Activated CD4-positive, alpha-beta T cell treated with anti-CD3 and anti-CD28 coated beads, Interleukin-2, amount 10 ng/mL, durations not matched to agents 7 days and 5 days (primary cell): ENCODE results near the gene RPAP2. TPM values are rescaled to one million over a fixed set of nuclear protein-coding genes. Genes with fewer than 3 reads are reported as not detected.
"Not testable (repeated sequence)": the region's sequence is repeated elsewhere in the genome, so short reads cannot be mapped to it uniquely, and the experiment has no call there.

Source experiments
- CTCF ChIA-PET: fragments of 350-600 bp; sonication (Branson Sonifier 250); formaldehyde crosslinking; loops from one replicate; lab custom pipeline; 2021; ENCODE audit warnings: antibody characterized with exemption; lab: Charles Lee
- POLR2A ChIA-PET: fragments of 350-600 bp; sonication (Branson Sonifier 250); formaldehyde crosslinking; loops from one replicate; lab custom pipeline; 2021; ENCODE audit warnings: antibody characterized with exemption; lab: Charles Lee
- DNase-seq: peaks from one replicate; pipeline ENCODE4 v3.0.0-alpha.2; 2020
- H3K27ac Mint-ChIP-seq: one replicate; pipeline ENCODE4 v1.8.0; 2021; ENCODE audit warnings: mild to moderate bottlenecking, moderate library complexity, mixed read lengths
- H3K27me3 Mint-ChIP-seq: one replicate; pipeline ENCODE4 v1.8.0; 2021; ENCODE audit warnings: mixed read lengths
- H3K36me3 Mint-ChIP-seq: one replicate; pipeline ENCODE4 v1.8.0; 2021; ENCODE audit warnings: low read depth, mixed read lengths
- H3K4me1 Mint-ChIP-seq: one replicate; pipeline ENCODE4 v1.8.0; 2021; ENCODE audit warnings: mixed read lengths
- H3K4me3 Mint-ChIP-seq: one replicate; pipeline ENCODE4 v1.8.0; 2021; ENCODE audit warnings: mild to moderate bottlenecking, moderate library complexity, mixed read lengths
- H3K9me3 Mint-ChIP-seq: one replicate; pipeline ENCODE4 v1.8.0; 2021; ENCODE audit warnings: mixed read lengths
- total RNA-seq, 2 experiments: library from RNA; stranded (reverse); gene quantifications; one replicate each; pipeline ENCODE4 v1.2.3, GENCODE V29; 2021

The RPAP2 gene
- total RNA-seq: 10 to 100 TPM; 28.1 to 35.3 TPM

- Mint-ChIP-seq H3K27me3 (no peaks in the 10 kb centered on the region), H3K4me3 (peak within 1 kb of the TSS; percentile 98), H3K9me3 (no peaks in the 10 kb centered on the region), H3K36me3 (peaks cover 30% of the 10 kb centered on the region), H3K27ac (peak within 1 kb of the TSS; percentile 94), H3K4me1 (peaks cover 51% of the 10 kb centered on the region)
- CTCF ChIA-PET: interaction anchor here (0.6 to 2.4 kb wide), 5 partner anchors 11 to 725 kb away, joined by 3 to 7 read pairs (median 5); no protein-coding TSS in a partner anchor
- peak; percentile 70 for DNase-seq
- POLR2A ChIA-PET: interaction anchor here (0.6 kb wide), 1 partner anchor 10 kb away, joined by 4 read pairs; no protein-coding TSS in a partner anchor
Measured at GRCh38 chr1:92298573-92299476, at the start of gene RPAP2, which contains the start of gene GLMN. RPAP2 (plus strand) TSS chr1:92299059; CDS start chr1:92299074, 15 bp downstream. GLMN (minus strand) TSS chr1:92298987; CDS start chr1:92297999, 988 bp downstream.

- H3K27me3 Mint-ChIP-seq, DNase-seq, H3K27ac Mint-ChIP-seq, H3K4me3 Mint-ChIP-seq, H3K4me1 Mint-ChIP-seq: not testable (repeated sequence)
- H3K36me3 Mint-ChIP-seq: peaks cover 65% of the 10 kb centered on the region
- POLR2A ChIA-PET: interaction anchor here (0.6 kb wide), 1 partner anchor 177 kb away, joined by 15 read pairs; no protein-coding TSS in a partner anchor
- CTCF ChIA-PET: interaction anchor here (0.7 kb wide), 1 partner anchor 487 kb away, joined by 3 read pairs; no protein-coding TSS in a partner anchor
- peaks cover 15% of the 10 kb centered on the region for H3K9me3 Mint-ChIP-seq
Measured at GRCh38 chr1:92254714-92255113, 44.1 kb upstream of the RPAP2 start.

GRCh38 chr1:92259350-92259749, 39.5 kb upstream of the RPAP2 start:
- H3K27me3 Mint-ChIP-seq: no peaks in the 10 kb centered on the region
- ChIA-PET CTCF (no interaction called here), POLR2A (no interaction called here)
- peaks cover 10% of the 10 kb centered on the region for H3K9me3 Mint-ChIP-seq
- H3K4me3 Mint-ChIP-seq: no peak overlapping the region
- peaks cover 82% of the 10 kb centered on the region for H3K36me3 Mint-ChIP-seq
- H3K4me1 Mint-ChIP-seq: no peaks in the 10 kb centered on the region
- DNase-seq: no peak
- H3K27ac Mint-ChIP-seq: no peak overlapping the region

DNA sequence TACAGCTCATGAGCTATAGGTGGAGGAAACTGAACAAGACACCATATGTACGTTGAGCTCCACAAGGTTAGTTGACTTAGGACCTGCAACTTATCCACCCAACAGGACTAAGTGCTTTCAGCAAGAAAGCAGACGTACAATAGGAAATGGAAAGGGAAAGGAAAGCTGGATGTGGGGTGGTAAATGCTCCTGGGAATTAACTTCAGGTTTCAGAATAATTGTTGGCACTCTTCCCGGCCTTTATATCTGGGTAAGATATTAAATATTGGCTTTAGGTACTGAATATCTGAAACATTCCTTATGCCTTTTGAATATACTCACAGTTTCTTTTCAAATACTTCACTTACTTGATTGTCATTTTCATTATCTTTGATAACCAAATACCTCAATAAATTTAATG, 36.3 kb upstream of the RPAP2 start:
- POLR2A ChIA-PET: no interaction called here
- Mint-ChIP-seq H3K27ac (no peak overlapping the region), H3K27me3 (no peaks in the 10 kb centered on the region), H3K4me1 (no peaks in the 10 kb centered on the region), H3K4me3 (no peak overlapping the region), H3K36me3 (peaks cover 68% of the 10 kb centered on the region), H3K9me3 (peaks cover 2% of the 10 kb centered on the region)
- CTCF ChIA-PET: no interaction called here
- DNase-seq: no peak

GRCh38 chr1:92273039-92273438, 25.8 kb upstream of the RPAP2 start:
- ChIA-PET CTCF (interaction anchor here (0.6 kb wide), 4 partner anchors 31 to 370 kb away, joined by 3 read pairs; no protein-coding TSS in a partner anchor), POLR2A (no interaction called here)
- DNase-seq: no peak
- Mint-ChIP-seq H3K27ac (no peak overlapping the region), H3K9me3 (no peaks in the 10 kb centered on the region), H3K4me1 (no peaks in the 10 kb centered on the region), H3K4me3 (no peak overlapping the region), H3K36me3 (peaks cover 44% of the 10 kb centered on the region), H3K27me3 (no peaks in the 10 kb centered on the region)

DNA sequence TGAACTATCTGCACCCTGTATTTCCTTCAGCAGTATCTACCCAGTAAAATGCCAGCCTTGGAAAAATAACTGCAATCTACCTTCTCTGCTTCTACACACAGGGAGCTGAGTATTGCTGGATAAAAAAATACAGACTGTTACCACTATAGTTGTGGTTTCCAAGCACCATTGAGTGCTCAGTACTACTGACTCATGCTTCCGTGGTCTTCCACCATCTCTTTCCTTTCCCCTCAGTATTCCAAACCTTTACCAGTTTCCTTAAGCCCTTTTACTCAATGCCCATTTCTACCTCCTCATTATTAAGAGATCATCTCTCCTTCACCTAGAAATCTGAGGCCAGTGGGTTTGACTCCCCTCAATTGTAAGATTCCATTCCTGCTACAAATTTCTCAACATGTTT, 23.9 kb upstream of the RPAP2 start:
- POLR2A ChIA-PET: no interaction called here

DNA sequence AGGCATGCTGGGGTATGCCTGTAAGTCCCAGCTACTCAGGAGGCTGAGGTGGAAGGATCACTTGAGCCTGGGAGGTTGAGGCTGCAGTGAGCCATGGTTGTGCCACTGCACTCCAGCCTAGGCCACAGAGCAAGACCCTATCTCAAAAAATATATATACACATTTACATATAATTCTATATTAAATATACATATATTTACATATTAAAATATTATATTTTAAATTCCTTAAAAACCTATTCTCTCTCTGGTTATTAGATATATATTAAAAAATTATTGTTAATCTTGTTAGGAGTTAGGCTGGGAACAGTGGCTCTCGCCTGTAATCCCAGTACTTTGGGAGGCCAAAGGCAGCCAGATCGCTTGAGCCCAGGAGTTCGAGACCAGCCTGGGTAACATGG, 22.8 kb upstream of the RPAP2 start:
- Mint-ChIP-seq H3K27ac (no peak overlapping the region), H3K4me3 (no peak overlapping the region), H3K9me3 (no peaks in the 10 kb centered on the region), H3K4me1 (peaks cover 4% of the 10 kb centered on the region), H3K36me3 (peaks cover 58% of the 10 kb centered on the region), H3K27me3 (no peaks in the 10 kb centered on the region)
- no peak for DNase-seq
- ChIA-PET CTCF (no interaction called here), POLR2A (no interaction called here)

More for the DNA sequence above, 23.9 kb upstream of the RPAP2 start:
- no peaks in the 10 kb centered on the region for H3K27me3 Mint-ChIP-seq
- H3K36me3 Mint-ChIP-seq: peaks cover 52% of the 10 kb centered on the region
- no peaks in the 10 kb centered on the region for H3K9me3 Mint-ChIP-seq
- H3K27ac Mint-ChIP-seq: no peak overlapping the region
- CTCF ChIA-PET: interaction anchor here (1.4 kb wide), 1 partner anchor 11 kb away, joined by 3 read pairs; no protein-coding TSS in a partner anchor
- H3K4me3 Mint-ChIP-seq: no peak overlapping the region
- no peak for DNase-seq
- H3K4me1 Mint-ChIP-seq: no peaks in the 10 kb centered on the region

- H3K36me3 Mint-ChIP-seq: peaks cover 64% of the 10 kb centered on the region
- CTCF ChIA-PET: no interaction called here
- H3K27ac Mint-ChIP-seq: no peak overlapping the region
- POLR2A ChIA-PET: no interaction called here
- H3K4me1 Mint-ChIP-seq: peaks cover 8% of the 10 kb centered on the region
- no peak overlapping the region for H3K4me3 Mint-ChIP-seq
- peaks cover 2% of the 10 kb centered on the region for H3K9me3 Mint-ChIP-seq
- H3K27me3 Mint-ChIP-seq: no peaks in the 10 kb centered on the region
- DNase-seq: no peak
Measured at GRCh38 chr1:92277105-92277723, 21.6 kb upstream of the RPAP2 start.

DNA sequence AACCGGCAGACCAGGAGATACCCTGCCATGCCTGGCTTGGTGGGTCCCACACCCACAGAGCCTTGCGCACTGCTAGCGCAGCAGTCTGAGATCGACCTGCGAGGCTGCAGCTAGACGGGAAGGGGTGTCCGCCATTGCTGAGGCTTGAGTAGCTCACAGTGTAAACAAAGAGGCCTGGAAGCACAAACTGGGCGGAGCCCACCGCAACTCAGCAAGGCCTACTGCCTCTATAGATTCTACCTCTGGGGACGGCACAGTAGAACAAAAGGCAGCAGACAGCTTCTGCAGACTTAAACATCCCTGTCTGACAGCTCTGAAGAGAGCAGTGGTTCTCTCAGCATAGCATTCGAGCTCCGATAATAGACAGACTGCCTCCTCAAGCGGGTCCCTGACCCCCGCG, 19.1 kb upstream of the RPAP2 start:
- H3K4me3 Mint-ChIP-seq, H3K27ac Mint-ChIP-seq, H3K9me3 Mint-ChIP-seq, H3K27me3 Mint-ChIP-seq, CTCF ChIA-PET, DNase-seq, POLR2A ChIA-PET: not testable (repeated sequence)
- H3K4me1 Mint-ChIP-seq: peaks cover 12% of the 10 kb centered on the region
- H3K36me3 Mint-ChIP-seq: peaks cover 79% of the 10 kb centered on the region

DNA sequence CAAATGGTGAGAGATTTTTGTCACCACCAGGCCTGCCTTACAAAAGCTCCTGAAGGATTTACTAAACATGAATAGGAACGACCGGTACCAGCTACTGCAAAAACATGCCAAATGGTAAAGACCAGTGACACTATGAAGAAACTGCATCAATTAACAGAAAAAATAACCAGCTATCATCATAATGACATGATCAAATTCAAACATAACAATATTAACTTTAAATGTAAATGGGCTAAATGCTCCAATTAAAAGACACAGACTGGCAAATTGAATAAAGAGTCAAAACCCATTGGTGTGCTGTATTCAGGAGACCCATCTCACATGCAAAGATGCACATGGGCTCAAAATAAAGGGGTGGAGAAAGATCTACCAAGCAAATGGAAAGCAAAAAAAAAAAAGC, 17.4 kb upstream of the RPAP2 start:
- peaks cover 12% of the 10 kb centered on the region for H3K4me1 Mint-ChIP-seq

GRCh38 chr1:92291372-92291999, 7.4 kb upstream of the RPAP2 start:
- DNase-seq: peak; percentile 39
- ChIA-PET CTCF (interaction anchor here (0.5 to 0.6 kb wide), 2 partner anchors 293 to 295 kb away, joined by 3 read pairs; no protein-coding TSS in a partner anchor), POLR2A (no interaction called here)
- Mint-ChIP-seq H3K9me3 (no peaks in the 10 kb centered on the region), H3K36me3 (peaks cover 49% of the 10 kb centered on the region), H3K27ac (no peak overlapping the region), H3K27me3 (no peaks in the 10 kb centered on the region), H3K4me1 (peaks cover 22% of the 10 kb centered on the region), H3K4me3 (no peak overlapping the region)

More for the DNA sequence above, 17.4 kb upstream of the RPAP2 start:
- CTCF ChIA-PET: interaction anchor here (0.7 kb wide), 1 partner anchor 56 kb away, joined by 4 read pairs; no protein-coding TSS in a partner anchor
- Mint-ChIP-seq H3K36me3 (peaks cover 84% of the 10 kb centered on the region), H3K27ac (peak overlapping the region; percentile 31)
- H3K4me3 Mint-ChIP-seq, H3K9me3 Mint-ChIP-seq, DNase-seq, H3K27me3 Mint-ChIP-seq, POLR2A ChIA-PET: not testable (repeated sequence)

GRCh38 chr1:92298213-92298572, 666 bp upstream of the RPAP2 start:
- no peak for DNase-seq
- POLR2A ChIA-PET: interaction anchor here (0.6 kb wide), 1 partner anchor 11 kb away, joined by 4 read pairs; no protein-coding TSS in a partner anchor
- CTCF ChIA-PET: interaction anchor here (0.6 to 1.0 kb wide), 4 partner anchors 12 to 488 kb away, joined by 3 to 5 read pairs (median 4); no protein-coding TSS in a partner anchor
- H3K9me3 Mint-ChIP-seq: no peaks in the 10 kb centered on the region
- H3K4me3 Mint-ChIP-seq: peak overlapping the region; percentile 98
- H3K27ac Mint-ChIP-seq: peak overlapping the region; percentile 94
- peaks cover 53% of the 10 kb centered on the region for H3K4me1 Mint-ChIP-seq
- peaks cover 33% of the 10 kb centered on the region for H3K36me3 Mint-ChIP-seq
- no peaks in the 10 kb centered on the region for H3K27me3 Mint-ChIP-seq
